ENCODE results near the gene VAMP8. TPM values are rescaled to one million over a fixed set of nuclear protein-coding genes. Genes with fewer than 3 reads are reported as not detected.
A peak's percentile ranks its signal among the peaks of the same experiment; 100 is the strongest.

Gene VAMP8
- total RNA-seq, 2 donors from 2014 or later: 39.6 to 111 TPM

- Histone ChIP-seq H3K4me3 (no peak overlapping the region), H3K36me3 (replicated peaks in 1 of 2; ENCODE audit: insufficient read depth in 1 of 2, low read depth in 2 of 2) (no peaks in the 10 kb centered on the region), H3K9me3 (no peaks in the 10 kb centered on the region), H3K4me1 (peaks cover 29% of the 10 kb centered on the region), H3K27ac (no peak overlapping the region), H3K27me3 (no peaks in the 10 kb centered on the region)
- TF ChIP-seq POLR2A (IDR thresholded peaks at IDR 0.05): no peak
- no peak for TF ChIP-seq CTCF (IDR thresholded peaks at IDR 0.05)
- WGBS, 2 donors: 70 to 80% methylated on average over 8 of the region's 8 CpGs
- DNase-seq (no peak), ATAC-seq (no peak)
- intact Hi-C loops (cut with DNase I): no loop called here
Measured at GRCh38 chr2:85575739-85576138, 1.6 kb upstream of the VAMP8 start.

GRCh38 chr2:85577063-85577385, 362 bp upstream of the VAMP8 start:
- DNase-seq (no peak), ATAC-seq (no peak)
- WGBS, 2 donors: 5 to 18% methylated on average over 3 of the region's 3 CpGs
- peak overlapping the region; percentile 84 to 94 (median 86) for H3K27ac ChIP-seq
- H3K27me3 ChIP-seq: no peaks in the 10 kb centered on the region
- TF ChIP-seq CTCF (IDR thresholded peaks at IDR 0.05): no peak
- no peak for TF ChIP-seq POLR2A (IDR thresholded peaks at IDR 0.05)
- no peaks in the 10 kb centered on the region for H3K9me3 ChIP-seq
- intact Hi-C loops (cut with DNase I): no loop called here
- H3K4me1 ChIP-seq: peaks cover 29% of the 10 kb centered on the region
- H3K36me3 ChIP-seq (replicated peaks in 1 of 2; ENCODE audit: insufficient read depth in 1 of 2, low read depth in 2 of 2): peaks cover 0 to 4% of the 10 kb centered on the region in 2 donors
- no peak overlapping the region for H3K4me3 ChIP-seq

- peak overlapping the region; percentile 41 to 53 for H3K4me3 ChIP-seq
- peak; percentile 44 to 65 (median 64) for DNase-seq
- WGBS, 2 donors: 17 to 21% methylated on average over 14 to 19 of the region's 19 CpGs
- H3K27ac ChIP-seq: peak overlapping the region; percentile 84 to 94 (median 86)
- no peak for TF ChIP-seq CTCF (IDR thresholded peaks at IDR 0.05)
- peak in 1 of 3 donors; percentile 14 for TF ChIP-seq POLR2A (IDR thresholded peaks at IDR 0.05)
- peaks cover 0 to 4% of the 10 kb centered on the region in 2 donors for H3K36me3 ChIP-seq (replicated peaks in 1 of 2; ENCODE audit: insufficient read depth in 1 of 2, low read depth in 2 of 2)
- H3K4me1 ChIP-seq: peaks cover 30% of the 10 kb centered on the region
- H3K9me3 ChIP-seq: no peaks in the 10 kb centered on the region
- H3K27me3 ChIP-seq: no peaks in the 10 kb centered on the region
- intact Hi-C loops (cut with DNase I): no loop called here
- ATAC-seq: peak; percentile 52
Measured at GRCh38 chr2:85578243-85579180, 1.1 kb downstream of the VAMP8 start.

GRCh38 chr2:85579266-85579935, 2.0 kb downstream of the VAMP8 start:
- Histone ChIP-seq H3K9me3 (no peaks in the 10 kb centered on the region), H3K36me3 (replicated peaks in 1 of 2; ENCODE audit: insufficient read depth in 1 of 2, low read depth in 2 of 2) (peaks cover 0 to 4% of the 10 kb centered on the region in 2 donors), H3K4me1 (peaks cover 39% of the 10 kb centered on the region), H3K27ac (peak overlapping the region; percentile 84 to 94 (median 86)), H3K27me3 (no peaks in the 10 kb centered on the region), H3K4me3 (no peak overlapping the region)
- ATAC-seq: no peak
- WGBS, 2 donors: 28 to 34% methylated on average over 6 of the region's 6 CpGs
- intact Hi-C loops (cut with DNase I): no loop called here
- TF ChIP-seq POLR2A (IDR thresholded peaks at IDR 0.05) (no peak), CTCF (IDR thresholded peaks at IDR 0.05) (no peak)
- peak in 1 of 4 donors; percentile 51 for DNase-seq
